DMS53 treated with DMSO at 0.1 percent for 48 hours (cell line): ENCODE measurements around the gene LDHD.
A peak's percentile ranks its signal among the peaks of the same experiment; 100 is the strongest.

ENCODE experiments used
- DNase-seq: peaks from one replicate; lab custom pipeline; 2025; ENCODE audit not compliant: unreplicated experiment; lab: John Stamatoyannopoulos, UW

LDHD gene

DNA sequence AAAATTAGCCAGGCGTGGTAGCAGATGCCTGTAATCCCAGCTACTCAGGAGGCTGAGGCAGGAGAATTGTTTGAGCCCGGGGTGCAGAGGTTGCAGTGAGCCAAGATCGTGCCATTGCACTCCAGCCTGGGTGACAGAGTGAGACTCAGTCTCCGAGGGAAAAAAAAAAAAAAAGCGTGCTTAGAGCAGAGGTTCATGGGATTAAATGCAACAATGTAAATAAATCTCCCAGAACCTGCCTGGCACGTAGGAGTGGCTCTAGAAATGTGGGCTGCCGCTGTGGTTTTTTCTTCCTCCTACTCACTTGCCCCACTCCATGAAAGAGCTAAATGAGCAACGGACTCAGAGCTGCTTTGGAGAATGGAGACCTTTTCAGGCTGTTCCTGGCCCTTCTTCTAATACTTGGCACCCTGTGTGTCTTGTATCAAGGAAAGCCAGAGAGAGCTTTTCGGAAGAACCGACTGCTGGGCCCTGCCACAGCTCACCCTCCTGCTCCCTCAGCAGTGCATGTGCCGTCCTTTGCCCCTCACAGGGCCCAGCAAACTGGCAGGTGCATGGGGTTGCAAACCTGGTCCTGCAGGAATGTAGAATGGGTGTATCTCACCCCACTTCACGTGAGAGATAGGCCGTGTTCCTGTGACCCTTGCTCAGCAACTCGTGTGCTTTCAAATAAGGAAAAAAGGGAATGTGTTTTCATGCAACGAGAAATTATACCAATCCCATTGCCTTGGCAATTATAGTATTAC, 52.0 kb downstream of the LDHD start:
- DNase-seq, result peak; percentile 71

DNA sequence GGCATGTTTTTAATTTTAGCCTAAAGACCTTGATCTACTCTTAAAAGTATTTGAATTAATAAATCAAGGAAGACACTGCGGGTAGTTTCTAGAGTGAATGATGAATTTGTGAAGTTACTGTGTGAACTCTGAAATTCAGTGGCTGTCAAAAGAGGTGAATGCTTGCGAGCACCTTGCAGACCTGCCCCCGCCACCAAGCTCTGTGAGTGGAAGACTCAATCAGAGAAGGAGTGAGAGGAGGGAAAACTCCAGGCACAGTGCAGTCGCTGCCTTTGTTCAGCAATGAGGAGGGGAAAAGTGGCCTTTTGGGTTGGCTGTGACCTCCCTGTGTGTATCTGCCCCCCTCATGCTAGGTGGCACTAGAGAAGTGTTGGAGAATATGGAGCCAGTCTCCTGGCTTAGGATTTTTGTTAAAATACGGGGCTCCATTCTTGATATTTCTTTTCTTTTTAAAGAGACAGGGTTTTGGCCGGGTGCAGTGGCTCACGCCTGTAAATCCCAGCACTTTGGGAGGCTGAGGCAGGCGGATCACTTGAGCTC, 53.0 kb downstream of the LDHD start:
- no peak for DNase-seq

DNA sequence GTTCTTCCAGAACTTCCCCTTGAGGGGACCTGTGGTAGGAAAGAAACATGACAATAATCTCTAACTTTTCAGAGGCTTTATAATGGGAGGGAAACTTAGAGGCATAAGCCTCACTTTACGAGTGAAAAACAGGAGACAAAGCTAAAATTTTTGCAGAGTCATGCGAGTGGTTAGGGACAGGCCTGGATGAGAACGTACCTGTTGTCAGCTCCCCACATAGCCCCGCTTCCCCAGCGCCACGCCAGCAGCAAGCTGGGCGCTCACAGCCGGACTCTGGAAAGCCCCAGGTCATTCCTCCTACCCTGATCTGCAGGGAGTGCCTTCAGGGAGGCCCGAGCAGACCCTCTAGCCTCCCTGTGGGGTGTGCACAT, 53.6 kb downstream of the LDHD start:
- DNase-seq, result no peak

GRCh38 chr16:75062135-75062975, 54.2 kb downstream of the LDHD start:
- DNase-seq, result no peak
